ENCODE measurements around the gene SH3BP2.

- TF ChIP-seq CTCF (IDR thresholded peaks at IDR 0.05), result no peak
- TF ChIP-seq POLR2A (IDR thresholded peaks at IDR 0.05), result no peak
- no peak for TF ChIP-seq POLR2AphosphoS5 (IDR thresholded peaks at IDR 0.05)
- no peak for TF ChIP-seq EP300 (IDR thresholded peaks at IDR 0.05; ENCODE audit: low read depth)
Observed at GRCh38 chr4:2829933-2830451, 37.1 kb downstream of the SH3BP2 start.

Measured in transverse colon (tissue), 4 donors.